PC-3 (cell line): Measurements from ENCODE around the gene RBMS3. TPM values are rescaled to one million over a fixed set of nuclear protein-coding genes. Genes with fewer than 3 reads are reported as not detected.

Experiments
- ATAC-seq: fragments of 200-7000 bp; cut with Tn5 transposase; 2 replicates; pipeline ENCODE4 v1.9.1; 2020; ENCODE audit warnings: mild to moderate bottlenecking, moderate library complexity
- BruUV-seq: library from RNA; stranded (reverse); fragments of 400-500 nt; replicated peaks from 2 replicates; lab custom pipeline; 2021; lab: Mats Ljungman, UMichigan
- CTCF ChIA-PET: fragments of 300-600 bp; sonication (Branson Sonifier 250); formaldehyde crosslinking; loops from one replicate; lab custom pipeline; 2022; ENCODE audit warnings: antibody characterized with exemption; lab: Charles Lee
- POLR2A ChIA-PET: fragments of 300-600 bp; sonication (Branson Sonifier 250); formaldehyde crosslinking; loops from one replicate; lab custom pipeline; 2022; ENCODE audit warnings: antibody characterized with exemption; ENCODE audit not compliant: unreplicated experiment; lab: Charles Lee
- DNase-seq: peaks from one replicate; pipeline ENCODE4 v3.0.0-alpha.2; 2015
- H2AFZ ChIP-seq: fragments of 300-600 bp; sonication (generic); 2 replicates; pipeline ENCODE4 v1.6.0; 2016; ENCODE audit warnings: antibody characterized with exemption, low read length
- H3F3A ChIP-seq: fragments of 300-600 bp; sonication (generic); one replicate; pipeline ENCODE4 v1.6.0; 2017; ENCODE audit warnings: antibody characterized with exemption, low read length, control low read depth, mild to moderate bottlenecking; ENCODE audit not compliant: unreplicated experiment
- H3K27ac ChIP-seq: fragments of 300-600 bp; sonication (generic); 2 replicates; pipeline ENCODE4 v1.5.1; 2016; ENCODE audit warnings: mild to moderate bottlenecking, low read length
- H3K27me3 ChIP-seq: fragments of 300-600 bp; sonication (generic); 2 replicates; pipeline ENCODE4 v1.6.1; 2016; ENCODE audit warnings: low read length, mixed read lengths
- H3K36me3 ChIP-seq: fragments of 300-600 bp; sonication (generic); 2 replicates; pipeline ENCODE4 v1.6.1; 2016; ENCODE audit warnings: low read depth, mixed run types, low read length, mixed read lengths
- H3K4me1 ChIP-seq: fragments of 300-600 bp; sonication (generic); 2 replicates; pipeline ENCODE4 v1.5.1; 2016; ENCODE audit warnings: low read length; ENCODE audit not compliant: insufficient read depth
- H3K4me2 ChIP-seq: fragments of 300-600 bp; sonication (generic); 2 replicates; pipeline ENCODE4 v1.6.0; 2016; ENCODE audit warnings: low read length
- H3K4me3 ChIP-seq: fragments of 300-600 bp; sonication (generic); 2 replicates; pipeline ENCODE4 v1.5.1; 2016; ENCODE audit warnings: mild to moderate bottlenecking, low read length, mixed read lengths
- H3K79me2 ChIP-seq: fragments of 300-600 bp; sonication (generic); 2 replicates; pipeline ENCODE4 v1.6.1; 2017; ENCODE audit warnings: low read length, mixed read lengths
- H3K9ac ChIP-seq: fragments of 300-600 bp; sonication (generic); 2 replicates; pipeline ENCODE4 v1.6.0; 2016; ENCODE audit warnings: mild to moderate bottlenecking, low read length
- H3K9me2 ChIP-seq: fragments of 300-600 bp; sonication (generic); replicated peaks from 2 replicates; pipeline ENCODE4 v1.6.1; 2016; ENCODE audit warnings: mixed run types, low read length, mixed read lengths
- H3K9me3 ChIP-seq: fragments of 300-600 bp; sonication (generic); 2 replicates; pipeline ENCODE4 v1.6.1; 2016; ENCODE audit warnings: low read length, mixed read lengths
- H4K20me1 ChIP-seq: fragments of 300-600 bp; sonication (generic); 2 replicates; pipeline ENCODE4 v1.6.1; 2016; ENCODE audit warnings: low read length, mixed read lengths
- EZH2 ChIP-seq: fragments of 300-600 bp; sonication (generic); IDR thresholded peaks from one replicate; pipeline ENCODE4 v1.6.1; 2017; ENCODE audit warnings: antibody characterized with exemption, mild to moderate bottlenecking, low read length; ENCODE audit not compliant: unreplicated experiment
- EZH2phosphoT487 ChIP-seq: fragments of 300-600 bp; sonication (generic); IDR thresholded peaks from 2 replicates; pipeline ENCODE4 v1.6.1; 2018; ENCODE audit warnings: mild to moderate bottlenecking, antibody characterized with exemption, low read length, borderline replicate concordance
- intact Hi-C: fragments of 100-400 bp; cut with micrococcal nuclease; formaldehyde crosslinking; loops from 2 replicates; pipeline ENCODE4 v1.9.0; 2023
- total RNA-seq: library from RNA; depleted of rRNA; stranded (reverse); fragments of >200 nt; gene quantifications from 2 replicates; pipeline ENCODE4 v1.2.3, GENCODE V29; 2014
- TF ChIP-seq, protein P1 (sequence below): fragments of 300-600 bp; sonication (generic); conservative IDR thresholded peaks from 2 replicates; pipeline ENCODE4 v1.5.1; 2017; ENCODE audit warnings: antibody characterized with exemption, low read depth, mild to moderate bottlenecking, low read length

Gene RBMS3
- total RNA-seq, 1 experiment from 2014 or later = 5.4 TPM

DNA sequence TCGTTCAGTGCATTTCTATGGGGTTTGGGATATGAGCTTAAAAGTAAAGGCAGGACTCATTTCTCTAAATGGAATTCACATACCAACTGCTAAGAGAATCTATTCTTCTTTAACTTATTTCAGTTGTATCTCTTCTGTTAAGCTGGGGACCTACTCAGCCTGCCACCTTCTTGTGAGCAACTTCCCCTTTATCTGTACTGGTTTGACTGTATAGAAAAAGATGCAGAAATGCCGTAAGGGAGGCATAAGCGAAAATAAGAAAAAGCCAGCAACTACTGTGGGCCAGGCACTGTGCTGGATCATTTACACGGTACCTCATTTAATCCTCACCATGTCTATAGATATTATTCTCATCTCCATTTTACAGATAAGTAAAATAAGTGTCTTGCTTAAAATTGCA, 38.4 kb downstream of the RBMS3 start:
- H3K36me3 ChIP-seq = no peaks in the 10 kb centered on the region
- no peaks in the 10 kb centered on the region for H3F3A ChIP-seq
- peaks cover 9% of the 10 kb centered on the region for H3K4me1 ChIP-seq
- no TSS peak for BruUV-seq
- no peaks in the 10 kb centered on the region for H4K20me1 ChIP-seq
- H3K79me2 ChIP-seq = no peaks in the 10 kb centered on the region
- no peak for TF ChIP-seq EZH2
- TF ChIP-seq, protein P1, sequence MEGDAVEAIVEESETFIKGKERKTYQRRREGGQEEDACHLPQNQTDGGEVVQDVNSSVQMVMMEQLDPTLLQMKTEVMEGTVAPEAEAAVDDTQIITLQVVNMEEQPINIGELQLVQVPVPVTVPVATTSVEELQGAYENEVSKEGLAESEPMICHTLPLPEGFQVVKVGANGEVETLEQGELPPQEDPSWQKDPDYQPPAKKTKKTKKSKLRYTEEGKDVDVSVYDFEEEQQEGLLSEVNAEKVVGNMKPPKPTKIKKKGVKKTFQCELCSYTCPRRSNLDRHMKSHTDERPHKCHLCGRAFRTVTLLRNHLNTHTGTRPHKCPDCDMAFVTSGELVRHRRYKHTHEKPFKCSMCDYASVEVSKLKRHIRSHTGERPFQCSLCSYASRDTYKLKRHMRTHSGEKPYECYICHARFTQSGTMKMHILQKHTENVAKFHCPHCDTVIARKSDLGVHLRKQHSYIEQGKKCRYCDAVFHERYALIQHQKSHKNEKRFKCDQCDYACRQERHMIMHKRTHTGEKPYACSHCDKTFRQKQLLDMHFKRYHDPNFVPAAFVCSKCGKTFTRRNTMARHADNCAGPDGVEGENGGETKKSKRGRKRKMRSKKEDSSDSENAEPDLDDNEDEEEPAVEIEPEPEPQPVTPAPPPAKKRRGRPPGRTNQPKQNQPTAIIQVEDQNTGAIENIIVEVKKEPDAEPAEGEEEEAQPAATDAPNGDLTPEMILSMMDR = no peak
- no peak for TF ChIP-seq EZH2phosphoT487
- no peak for ATAC-seq
- POLR2A ChIA-PET = no interaction called here
- no peaks in the 10 kb centered on the region for H3K27me3 ChIP-seq
- CTCF ChIA-PET = no interaction called here
- DNase-seq = no peak
- H3K9ac ChIP-seq = no peak overlapping the region
- no peak overlapping the region for H2AFZ ChIP-seq
- no peaks in the 10 kb centered on the region for H3K9me3 ChIP-seq
- 0 out of 2 replicates have a peak, but pooled peaks cover 4% of the 10 kb centered on the region for H3K9me2 ChIP-seq
- no peak overlapping the region for H3K4me3 ChIP-seq
- intact Hi-C loops = no loop called here
- H3K4me2 ChIP-seq = no peak overlapping the region
- no peak overlapping the region for H3K27ac ChIP-seq

DNA sequence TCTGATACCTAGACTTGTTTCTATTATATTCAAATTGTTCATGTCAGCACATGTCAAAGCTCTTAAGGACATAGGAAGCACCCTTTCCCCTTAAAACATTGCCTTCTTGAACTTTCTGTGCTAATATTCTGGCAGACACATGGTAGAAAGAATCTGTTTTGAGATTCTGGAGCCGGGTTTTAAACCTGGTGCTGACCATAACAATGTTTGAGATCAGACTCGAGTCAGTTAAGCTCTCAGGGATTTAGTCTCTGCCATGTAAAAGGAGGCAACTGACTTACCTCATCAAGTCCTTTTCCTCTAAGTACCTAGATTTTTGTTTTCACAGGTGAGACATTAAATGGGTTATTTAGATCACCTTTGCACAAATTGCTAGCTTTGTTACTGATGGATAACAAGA, 38.9 kb downstream of the RBMS3 start:
- TF ChIP-seq EZH2 (no peak), EZH2phosphoT487 (no peak)
- TF ChIP-seq, protein P1 = no peak
- Histone ChIP-seq H3F3A (no peaks in the 10 kb centered on the region), H3K4me2 (no peak overlapping the region), H3K9me2 (0 out of 2 replicates have a peak, but pooled peaks cover 4% of the 10 kb centered on the region), H3K36me3 (no peaks in the 10 kb centered on the region), H3K4me1 (peaks cover 15% of the 10 kb centered on the region), H2AFZ (no peak overlapping the region), H3K27ac (no peak overlapping the region), H3K4me3 (no peak overlapping the region), H3K79me2 (no peaks in the 10 kb centered on the region), H3K27me3 (no peaks in the 10 kb centered on the region), H4K20me1 (no peaks in the 10 kb centered on the region), H3K9ac (no peak overlapping the region), H3K9me3 (no peaks in the 10 kb centered on the region)
- no peak for DNase-seq
- ATAC-seq = no peak
- CTCF ChIA-PET = no interaction called here
- no TSS peak for BruUV-seq
- POLR2A ChIA-PET = no interaction called here
- intact Hi-C loops = no loop called here

DNA sequence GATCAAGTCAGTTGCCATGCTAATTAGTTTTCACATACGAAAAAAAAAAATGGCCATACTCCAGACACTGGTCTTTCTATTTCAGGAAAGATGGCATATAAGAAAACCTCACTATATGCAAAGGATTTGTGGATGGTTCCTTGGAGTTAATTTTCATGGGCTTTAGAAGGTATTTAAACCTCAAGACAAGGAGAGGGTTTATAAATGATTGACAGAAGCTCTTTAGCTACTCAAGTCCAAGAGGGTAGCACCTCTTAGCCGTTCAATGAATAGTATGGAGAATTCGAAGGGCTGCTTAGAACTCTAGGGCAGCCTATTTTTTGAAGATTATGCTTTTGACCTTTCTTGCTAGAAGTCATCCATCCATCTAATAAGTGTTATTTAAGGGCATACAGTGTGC, 41.7 kb downstream of the RBMS3 start:
- H3K4me2 ChIP-seq = no peak overlapping the region
- CTCF ChIA-PET = no interaction called here
- H3K4me3 ChIP-seq = no peak overlapping the region
- no peak overlapping the region for H3K9ac ChIP-seq
- H3K4me1 ChIP-seq = peaks cover 22% of the 10 kb centered on the region
- no peaks in the 10 kb centered on the region for H3F3A ChIP-seq
- no peak for DNase-seq
- H3K79me2 ChIP-seq = no peaks in the 10 kb centered on the region
- TF ChIP-seq EZH2phosphoT487 (no peak), EZH2 (no peak)
- TF ChIP-seq, protein P1 = no peak
- H2AFZ ChIP-seq = no peak overlapping the region
- no peaks in the 10 kb centered on the region for H3K9me3 ChIP-seq
- POLR2A ChIA-PET = no interaction called here
- intact Hi-C loops = no loop called here
- no peaks in the 10 kb centered on the region for H3K27me3 ChIP-seq
- BruUV-seq = no TSS peak
- 0 out of 2 replicates have a peak, but pooled peaks cover 4% of the 10 kb centered on the region for H3K9me2 ChIP-seq
- H4K20me1 ChIP-seq = no peaks in the 10 kb centered on the region
- H3K27ac ChIP-seq = no peak overlapping the region
- no peaks in the 10 kb centered on the region for H3K36me3 ChIP-seq
- no peak for ATAC-seq
